Upper lobe of left lung (tissue), 6 donors: Measurements from ENCODE around the gene MEAK7. TPM values are rescaled to one million over a fixed set of nuclear protein-coding genes. Genes with fewer than 3 reads are reported as not detected.

Experiments
- ATAC-seq, 2 donors: fragments of 200-7000 bp; cut with Tn5 transposase; one replicate each; pipeline ENCODE4 v1.9.1; 2022; ENCODE audit warnings: mild to moderate bottlenecking in 2 of 2, moderate library complexity in 2 of 2; ENCODE audit not compliant: low FRiP score in 2 of 2
- DNase-seq, 2 donors: peaks; one replicate each; pipeline ENCODE4 v3.0.0-alpha.2; 2019 to 2020
- H3K27ac ChIP-seq, 4 donors: fragments of 200-600 bp; sonication (generic); one replicate each; pipeline ENCODE4 v1.5.1; 2016 to 2019
- H3K27me3 ChIP-seq, 4 donors: fragments of 200-600 bp; sonication (generic); one replicate each; pipeline ENCODE4 v1.5.1; 2017 to 2019
- H3K36me3 ChIP-seq, 4 donors: fragments of 200-600 bp; sonication (generic); one replicate each; pipeline ENCODE4 v1.5.1; 2016 to 2019
- H3K4me1 ChIP-seq, 4 donors: fragments of 200-600 bp; sonication (generic); one replicate each; pipeline ENCODE4 v1.5.1; 2018 to 2019
- H3K4me3 ChIP-seq, 4 donors: fragments of 200-600 bp; sonication (generic); one replicate each; pipeline ENCODE4 v1.5.1; 2017 to 2019; ENCODE audit warnings: mild to moderate bottlenecking in 2 of 4, moderate library complexity in 1 of 4
- H3K9me3 ChIP-seq, 4 donors: fragments of 200-600 bp; sonication (generic); one replicate each; pipeline ENCODE4 v1.5.1; 2018 to 2019
- CTCF ChIP-seq, 6 experiments: fragments of 450-650 bp in 4 of 6; fragments of 200-600 bp in 2 of 6; sonication (generic) in 2 of 6; IDR thresholded peaks; one replicate each; pipeline ENCODE4 v1.5.1; 2016 to 2019; ENCODE audit warnings: antibody characterized with exemption in 6 of 6
- EP300 ChIP-seq, 4 donors: sonication (generic); formaldehyde crosslinking; IDR thresholded peaks; one replicate each; pipeline ENCODE4 v1.5.1; 2017; ENCODE audit warnings: antibody characterized with exemption in 4 of 4, control low read depth in 2 of 4
- POLR2A ChIP-seq, 4 donors: fragments of 450-650 bp; IDR thresholded peaks; one replicate each; pipeline ENCODE4 v1.5.1; 2016 to 2017; ENCODE audit warnings: antibody characterized with exemption in 4 of 4, mild to moderate bottlenecking in 2 of 4
- POLR2AphosphoS5 ChIP-seq, 2 donors: sonication (generic); formaldehyde crosslinking; IDR thresholded peaks; one replicate each; pipeline ENCODE4 v1.5.1; 2017; ENCODE audit warnings: antibody characterized with exemption in 2 of 2
- WGBS, 2 donors: methylation state at CpG; one replicate each; pipeline ENCODE4 v1.1.5; 2017 to 2018; 5-methylcytosine and 5-hydroxymethylcytosine counted together
- total RNA-seq, 6 donors: library from RNA; depleted of rRNA in 4 of 6; stranded (reverse); fragments of >200 nt in 4 of 6; gene quantifications; one replicate each; pipeline versions ENCODE4 v1.1.0 to v1.2.1, GENCODE V29; 2016 to 2021
- donor health status: DM: no; HTN: no; CAD: no; lungs with moderate emphysema.
- donor health status: DM: no; HTN: yes; CAD: no; lungs with severe emphysema.

MEAK7 gene
- total RNA-seq, 6 donors from 2014 or later: 8.5 to 32.8 (median 12.2) TPM

GRCh38 chr16:84535408-84535807, 30.9 kb upstream of the MEAK7 start:
- ATAC-seq: no peak
- Histone ChIP-seq H3K27ac (no peak overlapping the region), H3K27me3 (no peaks in the 10 kb centered on the region), H3K9me3 (no peaks in the 10 kb centered on the region), H3K4me1 (peaks cover 22 to 27% (median 23%) of the 10 kb centered on the region in 4 donors), H3K36me3 (no peaks in the 10 kb centered on the region), H3K4me3 (no peak overlapping the region)
- 72 to 79% methylated on average over 6 of the region's 6 CpGs for WGBS, 2 donors
- no peak for DNase-seq
- TF ChIP-seq EP300 (IDR thresholded peaks at IDR 0.05) (no peak), POLR2A (IDR thresholded peaks at IDR 0.05) (no peak)

GRCh38 chr16:84534815-84535214, 30.4 kb upstream of the MEAK7 start:
- 91 to 92% methylated on average over 5 of the region's 5 CpGs for WGBS, 2 donors
- TF ChIP-seq EP300 (IDR thresholded peaks at IDR 0.05) (no peak), CTCF (IDR thresholded peaks at IDR 0.05) (no peak), POLR2AphosphoS5 (IDR thresholded peaks at IDR 0.05) (no peak), POLR2A (IDR thresholded peaks at IDR 0.05) (no peak)
- H3K9me3 ChIP-seq: no peaks in the 10 kb centered on the region
- peaks cover 22 to 27% (median 23%) of the 10 kb centered on the region in 4 donors for H3K4me1 ChIP-seq
- ATAC-seq (no peak), DNase-seq (no peak)
- H3K27ac ChIP-seq: peak overlapping the region in 1 of 4 donors; percentile 42
- no peaks in the 10 kb centered on the region for H3K36me3 ChIP-seq
- H3K27me3 ChIP-seq: no peaks in the 10 kb centered on the region
- H3K4me3 ChIP-seq: no peak overlapping the region

DNA sequence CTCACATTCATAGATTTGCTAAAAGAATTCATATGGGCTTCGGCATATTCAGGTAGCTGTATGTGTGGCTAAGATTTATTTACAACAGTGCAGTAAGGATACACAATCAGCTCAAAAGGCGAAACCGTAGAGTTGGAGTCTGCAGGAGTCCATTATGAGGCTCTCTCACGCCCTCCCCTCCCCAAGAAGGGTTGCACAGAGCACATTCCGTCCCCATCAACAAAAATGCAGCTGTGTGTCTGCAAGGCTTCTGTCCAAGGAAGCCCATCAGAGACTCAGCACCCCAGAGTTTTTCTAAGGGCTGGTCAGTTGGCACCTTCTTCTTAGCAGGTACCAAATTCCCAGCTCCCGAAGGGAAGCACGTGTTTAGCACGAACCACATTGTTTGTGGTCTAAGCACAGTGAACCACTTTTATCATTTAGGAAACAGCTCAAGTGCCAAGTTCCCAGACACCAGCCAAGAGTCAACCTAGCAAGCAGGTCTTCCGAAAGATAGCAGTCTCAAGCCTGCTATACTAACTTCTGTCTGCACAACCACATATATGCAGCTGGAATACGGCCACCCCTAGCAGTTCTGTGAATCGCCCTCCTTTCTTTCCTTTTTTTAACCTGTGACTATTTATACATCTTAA, 28.5 kb upstream of the MEAK7 start:
- ATAC-seq (no peak), DNase-seq (no peak)
- Histone ChIP-seq H3K4me1 (peaks cover 22 to 32% (median 28%) of the 10 kb centered on the region in 4 donors), H3K36me3 (no peaks in the 10 kb centered on the region), H3K9me3 (no peaks in the 10 kb centered on the region), H3K27ac (peak overlapping the region; percentile 12 to 80 (median 70)), H3K4me3 (no peak overlapping the region), H3K27me3 (no peaks in the 10 kb centered on the region)
- TF ChIP-seq POLR2AphosphoS5 (IDR thresholded peaks at IDR 0.05) (no peak), EP300 (IDR thresholded peaks at IDR 0.05) (no peak), CTCF (IDR thresholded peaks at IDR 0.05) (no peak), POLR2A (IDR thresholded peaks at IDR 0.05) (no peak)
- WGBS, 2 donors: 54 to 60% methylated on average over 11 of the region's 11 CpGs

DNA sequence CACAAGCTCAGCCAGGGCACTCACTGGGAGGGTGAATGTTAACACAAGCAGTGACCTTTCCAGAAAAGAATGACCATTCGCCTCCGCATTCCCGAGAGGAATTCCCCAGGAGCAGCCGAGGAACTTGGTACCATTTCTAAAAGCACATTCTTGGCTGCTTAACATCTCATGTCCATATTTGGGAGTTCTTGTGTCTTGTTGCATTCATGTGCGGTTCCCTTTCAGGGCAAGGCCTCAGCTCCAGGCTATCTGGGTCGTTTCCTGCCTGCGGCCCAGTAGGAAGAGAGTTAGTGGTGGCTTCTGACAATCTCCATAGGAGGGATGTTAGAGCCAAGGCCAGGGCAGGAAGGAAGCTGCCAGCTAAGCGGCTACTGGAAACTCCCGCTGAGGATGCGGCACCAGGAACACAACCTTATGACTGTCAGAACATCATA, 27.8 kb upstream of the MEAK7 start:
- no peaks in the 10 kb centered on the region for H3K36me3 ChIP-seq
- 19 to 33% methylated on average over 9 to 10 of the region's 10 CpGs for whole genome bisulfite sequencing, 2 donors
- no peaks in the 10 kb centered on the region for H3K9me3 ChIP-seq
- H3K27me3 ChIP-seq: no peaks in the 10 kb centered on the region
- peaks cover 29 to 39% (median 34%) of the 10 kb centered on the region in 4 donors for H3K4me1 ChIP-seq
- peak; percentile 72 to 87 for ATAC-seq
- peak overlapping the region in 3 of 4 donors; percentile 59 to 80 (median 80) for H3K27ac ChIP-seq
- DNase-seq: peak in 1 of 2 donors; percentile 48
- TF ChIP-seq POLR2AphosphoS5 (IDR thresholded peaks at IDR 0.05) (peak; percentile 59 to 77), EP300 (IDR thresholded peaks at IDR 0.05) (no peak), POLR2A (IDR thresholded peaks at IDR 0.05) (peak in 1 of 4 donors; percentile 15), CTCF (IDR thresholded peaks at IDR 0.05) (no peak)
- no peak overlapping the region for H3K4me3 ChIP-seq

GRCh38 chr16:84531671-84532111, 27.2 kb upstream of the MEAK7 start:
- H3K36me3 ChIP-seq: no peaks in the 10 kb centered on the region
- no peak overlapping the region for H3K4me3 ChIP-seq
- DNase-seq (no peak), ATAC-seq (no peak)
- TF ChIP-seq CTCF (IDR thresholded peaks at IDR 0.05) (no peak), POLR2AphosphoS5 (IDR thresholded peaks at IDR 0.05) (no peak), POLR2A (IDR thresholded peaks at IDR 0.05) (no peak), EP300 (IDR thresholded peaks at IDR 0.05) (no peak)
- no peaks in the 10 kb centered on the region for H3K9me3 ChIP-seq
- 80 to 82% methylated on average over 8 to 9 of the region's 9 CpGs for WGBS, 2 donors
- peak overlapping the region in 3 of 4 donors; percentile 59 to 80 (median 80) for H3K27ac ChIP-seq
- H3K27me3 ChIP-seq: no peaks in the 10 kb centered on the region
- H3K4me1 ChIP-seq: peaks cover 33 to 45% (median 38%) of the 10 kb centered on the region in 4 donors
